Fibroblast of peridontal ligament (primary cell): ENCODE data around the gene TFDP2.
"Not testable (repeated sequence)": the region's sequence is repeated elsewhere in the genome, so short reads cannot be mapped to it uniquely, and the experiment has no call there.

Experiments used
- DNase-seq: peaks from one replicate; pipeline ENCODE4 v3.0.0-alpha.2; 2010; ENCODE audit errors: extremely low read depth

The TFDP2 gene, protein sequence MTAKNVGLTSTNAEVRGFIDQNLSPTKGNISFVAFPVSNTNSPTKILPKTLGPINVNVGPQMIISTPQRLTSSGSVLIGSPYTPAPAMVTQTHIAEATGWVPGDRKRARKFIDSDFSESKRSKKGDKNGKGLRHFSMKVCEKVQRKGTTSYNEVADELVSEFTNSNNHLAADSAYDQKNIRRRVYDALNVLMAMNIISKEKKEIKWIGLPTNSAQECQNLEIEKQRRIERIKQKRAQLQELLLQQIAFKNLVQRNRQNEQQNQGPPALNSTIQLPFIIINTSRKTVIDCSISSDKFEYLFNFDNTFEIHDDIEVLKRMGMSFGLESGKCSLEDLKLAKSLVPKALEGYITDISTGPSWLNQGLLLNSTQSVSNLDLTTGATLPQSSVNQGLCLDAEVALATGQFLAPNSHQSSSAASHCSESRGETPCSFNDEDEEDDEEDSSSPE

DNA sequence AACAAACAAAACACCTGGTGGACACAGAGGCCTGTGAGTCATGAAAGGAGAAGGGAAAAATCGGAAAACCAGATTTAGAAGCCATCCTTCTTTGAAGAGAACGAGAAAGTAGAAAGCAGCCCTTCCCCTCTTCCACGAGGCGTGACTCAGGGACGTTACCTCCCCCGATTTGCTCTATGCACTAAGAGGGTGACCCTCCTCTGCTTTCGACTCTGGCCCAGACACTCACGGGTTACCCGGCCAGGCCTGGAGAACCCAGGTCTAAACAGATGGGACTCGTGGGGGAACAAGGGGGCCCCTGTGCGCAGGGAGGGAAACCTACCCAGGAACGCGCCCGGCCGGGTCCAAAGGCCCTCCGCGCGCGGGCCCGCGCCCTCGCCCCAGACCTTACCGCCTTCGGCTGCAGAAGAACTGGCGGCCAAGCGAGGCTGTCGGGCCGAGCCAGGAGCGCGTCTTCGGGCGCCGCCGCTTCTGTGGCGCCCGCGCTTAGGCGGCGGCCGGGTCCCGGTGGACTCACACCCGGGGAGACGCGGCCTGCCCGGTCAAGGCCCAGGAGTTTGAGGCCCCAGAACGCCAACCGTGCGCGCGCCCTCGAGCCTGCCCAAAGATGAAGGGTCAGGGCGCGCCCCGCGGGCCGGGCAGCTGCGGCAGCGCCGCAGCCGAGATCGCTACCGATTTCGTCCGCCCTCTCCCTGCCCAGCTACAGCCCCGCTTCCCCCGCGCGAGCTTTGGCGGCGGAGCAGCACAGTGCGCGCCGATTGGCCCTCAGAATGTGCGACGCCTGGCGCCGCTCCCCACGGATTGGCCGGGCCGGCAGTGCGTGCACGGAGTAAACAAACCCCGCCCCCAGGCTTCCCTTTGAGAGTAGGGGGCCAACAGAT lies at the start of gene TFDP2:
TFDP2 (minus strand) TSS at position 753 of the 881 bp plus-strand sequence. CDS start 47,795 bp downstream, outside the sequence.
- DNase-seq = peak; percentile 81

- no peak for DNase-seq
These were observed 39.5 kb upstream of the TFDP2 start for GRCh38 chr3:142188846-142189245.

- DNase-seq = peak; percentile 49
These were observed 31.5 kb upstream of the TFDP2 start for GRCh38 chr3:142180761-142181362.

GRCh38 chr3:142175478-142175877 lies 26.1 kb upstream of the TFDP2 start:
- DNase-seq = no peak

DNA sequence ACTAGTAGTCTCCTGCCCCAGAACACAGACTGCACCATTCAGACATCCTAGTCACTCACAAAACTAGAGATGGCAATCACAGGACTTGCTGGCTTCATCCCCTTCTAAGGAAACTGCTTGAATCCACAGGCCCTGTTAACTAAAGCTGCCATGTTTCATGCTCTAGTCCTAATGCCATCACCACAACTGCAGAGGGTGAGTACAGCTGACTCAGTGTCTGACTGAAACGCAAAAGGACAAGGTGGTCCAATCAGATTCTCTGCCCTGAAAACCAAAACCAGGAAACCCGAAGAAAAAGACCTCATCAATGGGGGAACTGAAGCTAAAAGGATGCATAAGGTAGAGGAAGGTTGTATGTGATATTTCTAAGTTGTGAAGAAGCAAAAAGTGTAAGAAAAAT lies 25.2 kb upstream of the TFDP2 start:
- no peak for DNase-seq

DNA sequence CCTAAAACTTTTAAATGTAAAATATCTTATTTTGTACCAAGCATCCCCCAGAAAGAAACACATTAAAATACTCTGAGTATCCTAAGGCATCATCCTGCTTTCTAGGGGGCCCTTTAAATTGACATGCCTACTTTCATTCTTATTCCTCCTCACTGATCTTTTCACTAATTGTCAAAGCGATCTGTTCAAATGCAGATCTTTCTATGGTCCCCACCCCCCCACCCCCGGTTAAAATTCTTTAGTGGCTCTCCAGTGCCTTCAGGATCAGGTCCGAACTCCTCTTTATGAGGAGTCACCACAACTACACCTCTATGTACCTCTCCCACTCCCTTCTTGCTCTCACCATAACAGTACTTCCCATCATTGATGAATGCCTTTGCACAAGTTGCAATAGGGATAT lies 19.2 kb upstream of the TFDP2 start:
- DNase-seq = no peak

DNA sequence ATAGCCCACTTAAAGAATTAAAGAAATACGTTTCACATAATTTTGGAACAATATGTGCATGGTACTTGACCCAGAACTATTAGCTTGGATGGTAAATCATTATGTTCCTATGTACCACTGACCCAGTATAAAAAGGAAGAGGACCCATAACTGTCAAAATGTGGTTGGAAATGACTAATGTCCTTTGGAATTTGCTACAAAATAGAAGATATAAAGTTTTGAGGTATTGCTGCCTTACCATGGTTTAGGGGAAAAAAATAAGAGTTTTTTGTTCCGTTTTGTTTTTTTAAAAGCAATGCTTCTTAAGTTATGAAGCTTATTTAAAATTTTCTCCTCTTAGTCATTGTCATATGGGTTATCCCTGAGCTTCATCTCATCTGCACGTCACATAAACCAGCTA lies 15.8 kb upstream of the TFDP2 start:
- no peak for DNase-seq

- DNase-seq = no peak
These were observed 9.9 kb upstream of the TFDP2 start for GRCh38 chr3:142159083-142159740.

- DNase-seq = no peak
These were observed 4.8 kb upstream of the TFDP2 start for GRCh38 chr3:142154186-142154585.

GRCh38 chr3:142152384-142152783 lies 3.0 kb upstream of the TFDP2 start:
- DNase-seq = no peak

- no peak for DNase-seq
These were observed 2.5 kb upstream of the TFDP2 start for GRCh38 chr3:142151828-142152227.

GRCh38 chr3:142151240-142151639 lies 1.9 kb upstream of the TFDP2 start:
- no peak for DNase-seq

DNA sequence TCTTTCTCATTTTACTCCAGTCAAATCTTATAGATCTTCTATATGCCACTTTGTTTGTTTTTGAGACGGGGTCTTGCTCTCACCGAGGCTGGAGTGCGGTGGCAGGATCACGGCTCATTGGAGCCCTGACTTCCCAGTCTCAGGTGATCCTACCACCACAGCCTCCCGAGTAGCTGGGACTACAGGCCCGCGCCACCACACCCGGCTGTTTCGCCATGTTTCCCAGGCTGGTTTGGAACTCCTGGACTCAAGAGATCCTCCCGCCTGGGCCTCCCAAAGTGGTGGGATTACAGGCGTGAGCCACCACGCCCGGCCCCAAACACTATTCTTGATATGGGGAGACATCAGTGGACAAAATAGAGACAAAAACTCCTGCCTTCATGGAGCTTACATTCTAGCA lies 927 bp upstream of the TFDP2 start:
- no peak for DNase-seq

- no peak for DNase-seq
These were observed 289 bp upstream of the TFDP2 start for GRCh38 chr3:142149673-142149992.

GRCh38 chr3:142148044-142148791 lies 1.1 kb downstream of the TFDP2 start:
- peak; percentile 21 for DNase-seq

DNA sequence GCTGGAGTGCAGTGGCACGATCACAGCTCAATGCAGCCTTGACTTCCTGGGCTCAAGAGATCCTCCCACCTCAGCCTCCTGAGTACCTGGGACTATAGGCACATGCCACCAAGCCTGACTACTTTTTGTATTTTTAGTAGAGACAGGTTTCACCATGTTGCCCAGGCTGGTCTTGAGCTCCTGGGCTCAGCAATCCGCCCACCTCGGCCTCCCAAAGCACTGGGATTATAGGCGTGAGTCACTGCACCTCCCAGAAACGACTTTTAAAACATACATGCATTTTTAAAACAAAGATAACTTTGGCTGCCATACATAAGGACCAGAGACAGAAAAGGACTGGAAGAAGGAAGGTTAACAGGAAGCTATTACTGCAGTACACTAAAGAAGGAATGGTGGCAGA lies 4.8 kb downstream of the TFDP2 start:
- DNase-seq = not testable (repeated sequence)

DNA sequence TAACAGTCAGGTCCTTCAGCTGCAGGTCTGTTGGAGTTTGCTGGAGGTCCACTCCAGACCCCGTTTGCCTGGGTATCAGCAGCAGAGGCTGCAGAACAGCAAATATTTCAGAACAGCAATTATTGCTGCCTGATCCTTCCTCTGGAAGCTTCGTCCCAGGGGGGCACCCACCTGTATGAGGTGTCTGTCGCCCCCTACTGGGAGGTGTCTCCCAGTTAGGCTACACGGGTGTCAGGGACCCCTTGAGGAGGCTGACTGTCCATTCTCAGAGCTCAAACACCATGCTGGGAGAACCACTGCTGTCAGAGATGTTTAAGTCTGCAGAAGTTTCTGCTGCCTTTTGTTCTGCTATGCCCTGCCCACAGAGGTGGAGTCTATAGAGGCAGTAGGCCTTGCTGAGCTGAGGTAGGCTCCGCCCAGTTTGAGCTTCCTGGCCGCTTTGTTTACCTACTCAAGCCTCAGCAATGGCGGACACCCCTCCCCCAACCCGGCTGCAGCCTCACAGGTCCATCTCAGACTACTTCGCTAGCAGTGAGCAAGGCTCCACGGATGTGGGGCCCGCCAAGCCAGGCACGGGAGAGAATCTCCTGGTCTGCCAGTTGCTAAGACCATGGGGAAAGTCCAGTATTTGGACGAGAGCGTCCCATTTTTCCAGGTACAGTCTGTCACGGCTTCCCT lies 8.6 kb downstream of the TFDP2 start:
- not testable (repeated sequence) for DNase-seq

DNA sequence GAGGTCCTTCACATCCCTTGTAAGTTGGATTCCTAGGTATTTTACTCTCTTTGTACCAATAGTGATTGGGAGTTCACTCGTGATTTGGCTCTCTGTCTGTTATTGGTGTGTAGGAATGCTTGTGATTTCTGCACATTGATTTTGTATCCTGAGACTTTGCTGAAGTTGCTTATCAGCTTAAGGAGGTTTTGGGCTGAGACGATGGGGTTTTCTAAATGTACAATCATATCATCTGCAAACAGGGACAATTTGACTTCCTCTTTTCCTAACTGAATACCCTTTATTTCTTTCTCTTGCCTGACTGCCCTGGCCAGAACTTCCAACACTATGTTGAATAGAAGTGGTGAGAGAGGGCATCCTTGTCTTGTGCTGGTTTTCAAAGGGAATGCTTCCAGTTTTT lies 12.3 kb downstream of the TFDP2 start:
- DNase-seq = not testable (repeated sequence)

DNA sequence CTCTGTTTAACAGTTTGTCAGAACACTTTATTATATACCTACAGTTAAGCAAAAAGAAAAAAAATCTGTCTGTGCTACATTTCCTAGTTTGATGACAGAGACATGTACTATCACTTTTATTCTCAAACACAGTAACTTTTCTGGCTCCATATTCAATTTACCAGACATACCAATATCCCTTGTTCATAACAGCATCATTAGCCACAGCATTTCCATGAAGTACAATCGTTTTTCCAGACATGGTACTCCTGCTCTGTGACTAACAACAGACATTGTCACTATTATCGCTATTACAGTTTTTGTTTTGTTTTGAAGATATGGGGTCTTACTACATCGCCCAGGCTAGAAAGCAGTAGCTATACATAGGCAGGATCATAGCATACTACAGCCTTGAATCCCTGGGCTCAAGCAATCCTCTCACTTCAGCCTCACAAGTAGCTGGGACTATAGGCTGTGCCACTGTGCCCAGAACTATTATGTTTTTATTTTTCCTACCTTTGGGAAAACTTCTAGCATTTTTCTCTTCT lies 14.5 kb downstream of the TFDP2 start:
- DNase-seq = no peak

DNA sequence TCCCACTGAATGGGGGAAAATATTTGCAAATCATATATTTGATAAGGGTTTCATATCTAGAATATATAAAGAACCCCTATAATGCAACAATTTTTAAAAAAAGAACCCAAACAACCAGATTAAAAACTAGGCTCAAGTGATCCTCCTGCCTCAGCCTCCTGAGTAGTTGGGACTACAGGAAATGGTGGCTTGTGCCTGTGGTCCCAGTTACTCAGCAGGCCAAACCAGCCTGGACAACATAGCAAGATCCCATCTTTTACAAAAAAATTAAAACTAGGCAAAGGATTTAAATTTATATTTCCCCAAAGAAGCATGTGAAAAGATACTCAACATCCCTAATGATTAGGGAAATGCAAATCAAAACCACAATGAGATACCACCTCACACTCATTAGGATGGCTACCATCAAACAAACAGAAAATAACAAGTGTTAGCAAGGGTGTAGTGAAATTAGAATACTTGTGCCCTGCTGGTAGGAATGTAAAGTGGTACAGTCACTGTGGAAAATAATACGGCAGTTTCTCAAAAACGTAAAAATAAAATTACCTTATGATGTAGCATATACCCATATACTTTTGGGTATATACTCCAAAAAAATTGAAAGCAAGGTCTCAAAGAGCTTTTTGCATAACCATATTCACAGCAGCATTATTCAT lies 19.7 kb downstream of the TFDP2 start:
- DNase-seq = no peak
